ENCODE measurements around the gene GBGT1.

GBGT1 gene

DNA sequence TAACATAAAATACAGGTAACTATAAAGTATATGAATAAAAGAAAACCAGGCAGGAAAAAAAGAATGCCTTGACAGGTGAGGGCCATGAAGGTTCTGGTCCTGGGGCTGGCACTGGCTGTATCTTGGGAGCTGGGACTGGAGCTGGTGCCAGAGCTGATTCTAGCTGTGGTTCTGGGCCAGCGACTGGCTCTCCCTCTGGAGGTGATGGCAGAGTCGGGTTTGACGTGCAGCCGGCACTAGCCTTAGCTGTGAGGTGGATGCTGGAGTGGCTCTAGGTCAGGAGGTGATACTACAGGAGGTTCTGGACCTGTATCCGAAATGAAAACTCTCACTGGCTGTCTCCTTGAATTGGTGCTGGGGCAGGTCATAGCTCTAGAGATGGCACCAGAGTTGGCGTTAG is 23.0 kb upstream of the GBGT1 start:
- TF ChIP-seq, protein P1, sequence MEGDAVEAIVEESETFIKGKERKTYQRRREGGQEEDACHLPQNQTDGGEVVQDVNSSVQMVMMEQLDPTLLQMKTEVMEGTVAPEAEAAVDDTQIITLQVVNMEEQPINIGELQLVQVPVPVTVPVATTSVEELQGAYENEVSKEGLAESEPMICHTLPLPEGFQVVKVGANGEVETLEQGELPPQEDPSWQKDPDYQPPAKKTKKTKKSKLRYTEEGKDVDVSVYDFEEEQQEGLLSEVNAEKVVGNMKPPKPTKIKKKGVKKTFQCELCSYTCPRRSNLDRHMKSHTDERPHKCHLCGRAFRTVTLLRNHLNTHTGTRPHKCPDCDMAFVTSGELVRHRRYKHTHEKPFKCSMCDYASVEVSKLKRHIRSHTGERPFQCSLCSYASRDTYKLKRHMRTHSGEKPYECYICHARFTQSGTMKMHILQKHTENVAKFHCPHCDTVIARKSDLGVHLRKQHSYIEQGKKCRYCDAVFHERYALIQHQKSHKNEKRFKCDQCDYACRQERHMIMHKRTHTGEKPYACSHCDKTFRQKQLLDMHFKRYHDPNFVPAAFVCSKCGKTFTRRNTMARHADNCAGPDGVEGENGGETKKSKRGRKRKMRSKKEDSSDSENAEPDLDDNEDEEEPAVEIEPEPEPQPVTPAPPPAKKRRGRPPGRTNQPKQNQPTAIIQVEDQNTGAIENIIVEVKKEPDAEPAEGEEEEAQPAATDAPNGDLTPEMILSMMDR (IDR thresholded peaks at IDR 0.05; ENCODE audit: poor library complexity, severe bottlenecking), result no peak
- Histone ChIP-seq H3K4me1 (ENCODE audit: insufficient read depth, poor library complexity, severe bottlenecking) (no peaks in the 10 kb centered on the region), H3K4me3 (ENCODE audit: severe bottlenecking) (no peak overlapping the region), H3K27ac (ENCODE audit: poor library complexity, severe bottlenecking) (no peak overlapping the region), H3K9me3 (ENCODE audit: severe bottlenecking) (no peaks in the 10 kb centered on the region), H3K27me3 (ENCODE audit: insufficient read depth, poor library complexity, severe bottlenecking) (peaks cover 21% of the 10 kb centered on the region), H3K36me3 (ENCODE audit: low read depth) (no peaks in the 10 kb centered on the region)
- DNase-seq (ENCODE audit: low spot score) (no peak), ATAC-seq (ENCODE audit: low read depth) (no peak)

DNA sequence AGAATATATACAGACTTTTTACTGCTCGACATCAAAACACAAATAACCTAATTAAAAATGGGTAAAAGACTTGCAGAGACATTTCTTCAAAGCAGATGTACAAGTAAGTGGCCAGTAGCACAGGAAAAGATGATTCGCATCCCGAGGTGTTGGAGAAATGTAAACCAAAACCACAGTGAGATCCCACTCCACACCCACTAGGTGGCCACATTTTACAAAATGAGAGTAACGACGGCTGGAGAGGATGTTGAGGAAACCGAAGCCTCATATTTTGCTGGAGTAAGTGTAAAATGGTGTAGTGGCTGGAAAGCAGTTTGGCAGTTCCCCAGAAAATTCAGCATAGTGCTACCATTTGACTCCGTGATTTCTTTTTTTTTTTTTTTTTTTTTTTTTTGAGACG is 21.3 kb upstream of the GBGT1 start:
- Histone ChIP-seq H3K4me3 (ENCODE audit: severe bottlenecking) (no peak overlapping the region), H3K36me3 (ENCODE audit: low read depth) (no peaks in the 10 kb centered on the region), H3K9me3 (ENCODE audit: severe bottlenecking) (no peaks in the 10 kb centered on the region), H3K27me3 (ENCODE audit: insufficient read depth, poor library complexity, severe bottlenecking) (peaks cover 21% of the 10 kb centered on the region), H3K27ac (ENCODE audit: poor library complexity, severe bottlenecking) (no peak overlapping the region), H3K4me1 (ENCODE audit: insufficient read depth, poor library complexity, severe bottlenecking) (no peaks in the 10 kb centered on the region)
- no peak for DNase-seq (ENCODE audit: low spot score)
- TF ChIP-seq, protein P1 (IDR thresholded peaks at IDR 0.05; ENCODE audit: poor library complexity, severe bottlenecking), result peak; percentile 59
- peak; percentile 65 for ATAC-seq (ENCODE audit: low read depth)

DNA sequence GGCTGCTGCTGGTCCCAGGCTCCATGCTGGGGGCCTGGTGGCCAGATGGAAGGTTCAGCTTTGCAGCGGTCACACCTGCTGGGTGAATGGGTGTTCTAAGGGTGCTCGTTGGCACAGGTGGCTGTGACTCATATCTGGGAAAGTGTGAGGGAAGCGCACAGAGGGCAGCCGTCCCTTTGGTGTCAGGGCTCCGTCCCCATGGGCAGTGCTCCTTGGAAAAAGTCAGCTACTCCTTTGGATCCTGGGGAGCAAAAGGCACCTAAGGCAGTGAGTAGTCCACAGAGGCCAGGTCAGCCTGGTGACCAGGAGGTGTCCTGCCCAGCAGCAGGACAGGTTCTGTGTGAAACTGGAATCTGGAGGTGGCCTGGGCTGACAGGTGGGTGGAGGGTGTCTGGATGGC is 18.4 kb upstream of the GBGT1 start:
- ATAC-seq (ENCODE audit: low read depth), result no peak
- DNase-seq (ENCODE audit: low spot score), result no peak
- H3K4me1 ChIP-seq (ENCODE audit: insufficient read depth, poor library complexity, severe bottlenecking), result no peaks in the 10 kb centered on the region
- no peak overlapping the region for H3K27ac ChIP-seq (ENCODE audit: poor library complexity, severe bottlenecking)
- H3K27me3 ChIP-seq (ENCODE audit: insufficient read depth, poor library complexity, severe bottlenecking), result peaks cover 32% of the 10 kb centered on the region
- no peak overlapping the region for H3K4me3 ChIP-seq (ENCODE audit: severe bottlenecking)
- H3K9me3 ChIP-seq (ENCODE audit: severe bottlenecking), result no peaks in the 10 kb centered on the region
- TF ChIP-seq, protein P1 (IDR thresholded peaks at IDR 0.05; ENCODE audit: poor library complexity, severe bottlenecking), result no peak
- no peaks in the 10 kb centered on the region for H3K36me3 ChIP-seq (ENCODE audit: low read depth)

DNA sequence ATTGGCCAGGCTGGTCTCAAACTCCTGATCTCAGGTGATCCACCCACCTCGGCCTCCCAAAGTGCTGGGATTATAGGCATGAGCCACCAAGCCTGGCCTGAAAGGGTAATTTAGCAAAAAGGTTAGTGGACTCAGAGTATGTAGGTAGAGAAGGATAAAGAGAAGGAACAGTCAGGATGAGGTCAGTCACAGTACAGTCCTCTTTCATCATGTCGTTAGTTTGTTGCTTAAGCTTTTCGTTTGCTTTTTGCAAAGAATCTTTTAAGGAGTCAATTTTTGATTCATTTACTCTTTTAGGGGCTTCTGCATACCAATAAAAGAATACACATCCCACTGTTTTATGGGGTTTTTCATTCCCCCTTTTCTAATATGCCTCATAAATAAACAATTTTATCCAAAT is 17.8 kb upstream of the GBGT1 start:
- DNase-seq (ENCODE audit: low spot score) (no peak), ATAC-seq (ENCODE audit: low read depth) (no peak)
- Histone ChIP-seq H3K4me1 (ENCODE audit: insufficient read depth, poor library complexity, severe bottlenecking) (no peaks in the 10 kb centered on the region), H3K27me3 (ENCODE audit: insufficient read depth, poor library complexity, severe bottlenecking) (peaks cover 32% of the 10 kb centered on the region), H3K27ac (ENCODE audit: poor library complexity, severe bottlenecking) (no peak overlapping the region), H3K36me3 (ENCODE audit: low read depth) (no peaks in the 10 kb centered on the region), H3K9me3 (ENCODE audit: severe bottlenecking) (no peaks in the 10 kb centered on the region), H3K4me3 (ENCODE audit: severe bottlenecking) (no peak overlapping the region)
- TF ChIP-seq, protein P1 (IDR thresholded peaks at IDR 0.05; ENCODE audit: poor library complexity, severe bottlenecking), result no peak

DNA sequence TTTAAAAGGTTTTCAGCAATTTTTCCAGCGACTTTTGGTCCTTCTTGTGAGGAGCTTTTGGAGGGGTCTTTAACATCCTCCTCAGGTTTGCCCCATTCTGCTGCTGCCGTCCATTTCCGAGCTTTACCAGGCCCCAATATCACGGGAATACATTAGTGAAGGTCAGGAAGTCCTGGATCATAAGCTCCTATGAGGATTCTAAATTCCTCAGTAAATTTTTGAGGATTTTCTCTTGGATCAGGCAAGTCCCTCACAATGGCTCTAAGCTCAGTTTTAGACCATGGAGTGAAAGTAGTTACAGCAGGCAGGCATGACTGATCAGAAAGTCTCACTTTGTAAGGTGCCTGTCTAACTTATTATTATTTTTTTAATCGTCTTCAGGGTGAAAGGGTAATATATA is 17.2 kb upstream of the GBGT1 start:
- Histone ChIP-seq H3K27ac (ENCODE audit: poor library complexity, severe bottlenecking) (no peak overlapping the region), H3K4me3 (ENCODE audit: severe bottlenecking) (no peak overlapping the region), H3K36me3 (ENCODE audit: low read depth) (no peaks in the 10 kb centered on the region), H3K9me3 (ENCODE audit: severe bottlenecking) (no peaks in the 10 kb centered on the region), H3K27me3 (ENCODE audit: insufficient read depth, poor library complexity, severe bottlenecking) (peaks cover 32% of the 10 kb centered on the region), H3K4me1 (ENCODE audit: insufficient read depth, poor library complexity, severe bottlenecking) (no peaks in the 10 kb centered on the region)
- DNase-seq (ENCODE audit: low spot score) (no peak), ATAC-seq (ENCODE audit: low read depth) (no peak)
- TF ChIP-seq, protein P1 (IDR thresholded peaks at IDR 0.05; ENCODE audit: poor library complexity, severe bottlenecking), result no peak

All from RWPE2 (cell line).